GM19023 (cell line): ENCODE measurements around the gene CEP250.

Experiments used
- ATAC-seq: cut with Tn5 transposase; IDR thresholded peaks from one replicate; pipeline ENCODE4 v1.9.1; 2021; ENCODE audit warnings: mild to moderate bottlenecking, moderate library complexity; ENCODE audit not compliant: unreplicated experiment

Gene CEP250, protein sequence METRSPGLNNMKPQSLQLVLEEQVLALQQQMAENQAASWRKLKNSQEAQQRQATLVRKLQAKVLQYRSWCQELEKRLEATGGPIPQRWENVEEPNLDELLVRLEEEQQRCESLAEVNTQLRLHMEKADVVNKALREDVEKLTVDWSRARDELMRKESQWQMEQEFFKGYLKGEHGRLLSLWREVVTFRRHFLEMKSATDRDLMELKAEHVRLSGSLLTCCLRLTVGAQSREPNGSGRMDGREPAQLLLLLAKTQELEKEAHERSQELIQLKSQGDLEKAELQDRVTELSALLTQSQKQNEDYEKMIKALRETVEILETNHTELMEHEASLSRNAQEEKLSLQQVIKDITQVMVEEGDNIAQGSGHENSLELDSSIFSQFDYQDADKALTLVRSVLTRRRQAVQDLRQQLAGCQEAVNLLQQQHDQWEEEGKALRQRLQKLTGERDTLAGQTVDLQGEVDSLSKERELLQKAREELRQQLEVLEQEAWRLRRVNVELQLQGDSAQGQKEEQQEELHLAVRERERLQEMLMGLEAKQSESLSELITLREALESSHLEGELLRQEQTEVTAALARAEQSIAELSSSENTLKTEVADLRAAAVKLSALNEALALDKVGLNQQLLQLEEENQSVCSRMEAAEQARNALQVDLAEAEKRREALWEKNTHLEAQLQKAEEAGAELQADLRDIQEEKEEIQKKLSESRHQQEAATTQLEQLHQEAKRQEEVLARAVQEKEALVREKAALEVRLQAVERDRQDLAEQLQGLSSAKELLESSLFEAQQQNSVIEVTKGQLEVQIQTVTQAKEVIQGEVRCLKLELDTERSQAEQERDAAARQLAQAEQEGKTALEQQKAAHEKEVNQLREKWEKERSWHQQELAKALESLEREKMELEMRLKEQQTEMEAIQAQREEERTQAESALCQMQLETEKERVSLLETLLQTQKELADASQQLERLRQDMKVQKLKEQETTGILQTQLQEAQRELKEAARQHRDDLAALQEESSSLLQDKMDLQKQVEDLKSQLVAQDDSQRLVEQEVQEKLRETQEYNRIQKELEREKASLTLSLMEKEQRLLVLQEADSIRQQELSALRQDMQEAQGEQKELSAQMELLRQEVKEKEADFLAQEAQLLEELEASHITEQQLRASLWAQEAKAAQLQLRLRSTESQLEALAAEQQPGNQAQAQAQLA (N-terminal part only)

DNA sequence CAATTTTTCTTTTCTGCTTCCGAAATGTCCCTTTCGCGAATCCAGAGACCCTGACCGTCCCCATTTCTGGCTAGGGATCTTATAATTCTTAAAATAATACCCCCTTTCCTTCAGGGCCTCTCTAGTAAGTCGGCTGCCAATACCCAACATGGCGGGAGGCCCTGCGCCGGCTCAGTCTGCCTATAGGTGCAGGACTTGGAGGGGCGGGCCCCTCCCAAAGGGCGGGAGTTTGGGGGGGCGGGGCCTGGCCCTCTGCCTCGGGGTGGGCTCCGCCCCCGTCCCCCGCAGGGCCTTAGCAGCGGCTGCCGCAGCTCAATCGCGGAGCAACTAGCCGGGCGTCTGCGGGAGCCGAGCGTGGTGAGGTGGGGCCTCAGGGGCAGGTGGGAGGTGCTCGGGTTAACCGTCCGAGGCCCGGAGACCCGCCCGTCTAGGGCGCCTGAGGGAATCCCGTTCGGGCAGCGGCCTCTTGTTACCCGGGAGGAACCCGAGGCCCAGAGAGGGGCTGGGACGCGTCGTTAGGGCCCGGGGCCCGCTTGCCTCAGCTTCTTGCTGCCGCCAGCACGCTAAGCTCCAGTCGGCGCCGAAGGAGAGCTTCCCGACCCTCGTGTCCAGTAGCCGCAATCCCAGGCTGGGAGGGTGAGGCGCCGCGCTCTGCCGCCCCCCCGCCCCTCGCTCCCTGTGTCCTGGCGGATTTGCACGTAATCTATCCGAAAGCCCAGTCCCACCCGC is at the start of gene CEP250:
Gene CEP250, plus strand, starts transcription at position 718 of the 729 bp plus-strand sequence. CDS start 6,770 bp downstream, outside the sequence.
- peak; percentile 91 for ATAC-seq

DNA sequence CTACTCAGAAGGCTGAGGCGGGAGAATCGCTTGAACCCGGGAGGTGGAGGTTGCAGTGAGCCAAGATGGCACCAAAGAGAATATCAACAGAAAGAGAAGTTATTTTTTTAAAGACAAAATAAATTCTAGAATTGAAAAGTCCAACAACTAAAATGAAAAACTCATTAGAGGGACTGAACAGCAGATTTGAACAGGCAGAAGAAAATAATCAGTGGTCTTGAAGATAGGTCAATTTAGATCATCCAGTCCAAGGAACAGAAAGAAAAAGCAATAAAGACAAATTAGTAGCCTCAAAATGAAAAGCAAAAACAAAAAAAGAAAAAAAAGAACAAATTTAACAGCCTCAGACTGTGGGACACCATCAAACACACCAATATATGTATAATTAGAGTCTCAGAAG is 49.6 kb upstream of the CEP250 start:
- ATAC-seq = no peak

DNA sequence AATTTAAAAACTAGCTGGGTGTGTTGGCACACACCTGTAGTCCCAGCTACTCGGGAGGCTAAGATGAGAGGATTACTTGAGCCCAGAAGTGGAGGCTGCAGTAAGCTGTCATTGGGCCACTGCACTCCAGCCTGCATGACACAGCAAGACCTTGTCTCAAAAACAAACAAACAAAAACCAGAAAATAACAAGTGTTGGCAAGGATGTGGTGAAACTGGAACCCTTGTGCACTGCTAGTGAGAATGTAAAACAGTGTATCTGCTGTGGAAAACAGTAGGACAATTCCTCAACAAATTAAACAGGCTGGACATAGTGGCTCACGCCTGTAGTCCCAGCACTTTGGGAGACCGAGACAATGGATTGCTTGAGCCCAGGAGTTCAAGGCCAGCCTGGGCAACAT is 47.1 kb upstream of the CEP250 start:
- ATAC-seq = no peak

DNA sequence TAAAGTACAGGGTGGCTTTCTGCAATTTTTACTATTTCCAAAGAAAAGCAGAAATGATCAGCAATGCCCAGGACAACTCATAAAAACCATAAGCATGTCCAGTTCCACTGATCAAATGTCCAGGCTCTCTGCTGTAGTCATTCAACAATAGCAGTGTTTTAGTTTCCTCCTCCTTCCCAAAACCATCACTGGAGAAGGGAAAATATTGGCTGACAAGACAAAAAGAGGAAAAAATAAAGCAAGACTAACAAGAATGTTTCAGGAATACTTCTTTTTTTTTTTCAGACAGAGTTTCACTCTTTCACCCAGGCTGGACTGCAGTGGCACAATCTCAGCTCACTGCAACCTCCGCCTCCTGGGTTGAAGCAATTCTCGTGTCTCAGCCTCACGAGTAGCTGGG is 45.9 kb upstream of the CEP250 start:
- no peak for ATAC-seq

DNA sequence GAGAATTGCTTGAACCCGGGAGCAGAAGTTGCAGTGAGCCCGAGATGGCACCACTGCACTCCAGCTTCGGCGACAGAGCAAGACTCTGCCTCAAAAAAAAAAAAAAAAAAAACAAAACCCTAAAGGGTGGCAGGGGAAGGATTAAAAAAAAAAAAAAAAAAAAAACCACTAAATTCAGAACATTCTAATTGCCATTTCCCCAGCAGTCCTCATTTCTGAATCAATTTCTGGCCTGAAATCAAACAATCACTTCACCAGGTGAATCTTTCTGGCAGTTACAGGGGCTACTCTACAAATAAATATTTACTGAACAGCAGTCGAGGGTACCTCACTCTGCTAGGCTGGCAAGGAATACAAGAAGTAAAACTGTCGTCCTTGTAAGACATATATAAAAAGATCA is 44.8 kb upstream of the CEP250 start:
- ATAC-seq = no peak

DNA sequence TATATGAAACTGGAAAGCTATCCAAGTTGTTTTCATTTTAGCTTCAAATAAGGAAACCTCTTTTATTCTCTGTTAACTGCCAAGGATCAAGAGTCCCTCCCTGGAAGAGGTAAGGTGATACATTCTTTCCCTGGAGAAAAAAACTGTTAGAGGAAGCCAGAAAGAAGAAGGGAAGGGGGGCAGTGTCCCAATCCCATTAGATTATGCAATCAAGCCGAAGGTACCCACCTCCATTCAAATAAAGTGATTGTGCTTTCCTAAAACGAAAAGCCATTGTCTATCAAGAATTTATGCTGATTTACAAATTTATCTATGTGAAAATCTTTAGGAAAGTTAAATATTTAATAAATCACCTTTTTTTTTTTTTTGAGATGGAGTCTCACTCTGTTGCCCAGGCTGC is 34.1 kb upstream of the CEP250 start:
- ATAC-seq = no peak

DNA sequence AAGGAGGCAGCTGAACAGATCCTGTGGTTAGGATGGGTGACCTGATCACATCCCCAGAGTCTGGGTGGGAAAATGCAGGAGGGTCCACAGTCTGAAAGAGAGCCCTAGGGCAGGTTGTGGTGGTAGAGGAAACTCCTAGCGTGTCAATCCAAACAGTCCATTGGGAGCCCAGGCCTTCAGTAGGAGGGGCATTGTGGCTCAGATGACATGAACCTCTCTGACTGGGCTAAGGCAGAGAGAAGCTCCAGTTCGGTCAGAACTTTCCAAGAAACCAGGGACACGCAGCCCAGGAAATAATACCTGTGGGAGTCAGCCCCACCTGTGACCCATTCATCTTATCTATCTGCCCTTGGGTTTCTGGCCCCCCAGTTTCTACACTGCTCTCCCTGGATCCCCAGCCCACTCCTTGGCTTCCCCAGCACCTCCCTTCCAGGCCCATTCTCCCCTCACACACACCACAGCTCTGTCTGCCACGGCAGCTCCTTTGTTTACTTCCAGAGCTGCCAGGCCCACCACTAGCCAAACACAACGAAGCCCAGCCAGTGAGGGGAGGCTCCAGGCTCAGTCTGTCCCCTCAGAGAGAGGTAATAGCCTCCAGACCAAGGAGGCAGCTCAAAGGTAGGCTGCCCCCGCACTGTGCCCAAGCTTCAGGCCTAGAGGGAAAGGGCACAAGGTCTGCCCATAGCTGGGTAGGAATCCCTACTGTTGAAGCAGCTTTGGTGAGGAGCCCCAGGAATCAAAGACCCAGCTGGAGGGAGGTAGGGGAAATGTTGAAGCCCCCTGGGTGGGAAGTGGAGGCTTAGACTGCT is 23.6 kb upstream of the CEP250 start:
- no peak for ATAC-seq

DNA sequence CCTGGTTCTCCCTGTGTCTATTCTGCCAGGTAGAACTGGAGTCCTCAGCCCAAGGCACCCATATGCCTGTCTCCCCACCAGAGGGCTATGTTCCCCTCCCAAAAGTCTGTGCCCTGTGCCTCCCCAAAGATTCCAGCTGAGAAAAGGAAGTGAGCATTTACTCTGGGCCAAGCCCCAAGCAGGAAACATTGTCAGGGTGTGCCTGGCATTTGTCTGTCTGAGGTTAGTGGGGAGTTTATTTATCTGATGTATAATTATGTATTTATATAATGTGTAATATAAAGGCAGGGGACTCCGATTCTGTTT is 23.0 kb upstream of the CEP250 start:
- ATAC-seq = no peak

DNA sequence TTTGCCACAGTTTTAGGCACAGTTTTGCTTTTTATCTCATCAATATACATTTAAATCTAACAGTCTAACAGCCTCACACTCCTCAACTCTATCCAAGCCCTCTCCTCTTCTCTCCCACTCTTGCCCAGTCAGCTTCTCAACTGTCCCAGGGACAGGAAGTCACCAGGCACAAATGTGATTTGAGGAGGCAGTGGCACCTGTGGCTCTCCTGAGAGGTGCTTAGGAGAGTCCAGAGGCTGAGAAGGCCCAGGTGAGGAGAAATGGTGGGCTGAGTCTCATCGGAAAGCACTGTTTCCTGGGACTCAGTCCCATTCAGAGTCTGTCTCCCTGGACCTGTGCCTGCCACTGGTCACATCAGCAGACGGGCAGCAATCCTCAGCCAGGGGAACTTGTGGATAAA is 22.1 kb upstream of the CEP250 start:
- ATAC-seq = no peak

DNA sequence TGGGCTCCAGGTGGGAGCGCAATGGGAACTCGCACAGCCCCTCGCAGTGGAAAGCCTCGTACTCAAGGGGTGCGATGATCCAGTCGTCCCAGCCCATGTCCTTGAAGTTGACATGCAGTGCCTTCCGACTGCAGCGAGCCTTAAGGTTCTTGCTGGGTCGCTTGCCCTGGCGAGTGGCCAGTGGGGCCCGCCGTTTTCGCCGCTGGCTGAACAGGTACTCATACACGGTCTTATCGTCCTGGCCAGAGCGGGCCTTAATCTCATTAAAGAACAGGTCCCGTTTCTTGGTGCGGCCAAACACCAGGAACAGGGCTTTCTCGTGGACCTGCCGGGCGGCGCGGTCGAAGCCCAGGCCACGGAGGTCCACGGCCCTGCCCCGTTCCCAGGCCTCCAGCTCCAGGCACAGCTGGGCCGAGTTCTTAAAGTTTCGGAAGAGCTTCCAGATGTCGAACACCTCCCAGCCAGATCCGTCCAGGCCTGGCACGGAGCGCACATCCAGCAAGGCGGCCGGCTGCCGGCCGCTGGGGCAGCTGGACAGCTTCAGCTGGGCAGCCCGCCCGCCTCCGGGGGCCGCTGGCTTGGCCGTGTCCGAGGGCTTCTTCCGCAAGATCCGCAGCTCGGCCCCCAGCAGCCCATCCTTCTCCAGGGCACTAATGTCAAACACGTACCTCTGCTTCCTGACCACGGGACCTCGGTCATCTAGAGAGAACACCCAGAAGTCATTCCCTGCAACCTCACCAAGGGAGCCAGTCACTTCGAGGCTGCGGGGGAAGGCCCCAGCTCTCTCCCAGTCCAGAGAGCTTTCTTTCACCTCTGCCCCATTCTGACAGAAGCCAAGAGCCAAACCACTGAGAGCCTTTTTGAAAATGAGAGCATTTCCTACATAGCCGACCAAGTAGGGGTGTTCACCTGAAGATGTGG is 21.1 kb upstream of the CEP250 start:
- no peak for ATAC-seq

DNA sequence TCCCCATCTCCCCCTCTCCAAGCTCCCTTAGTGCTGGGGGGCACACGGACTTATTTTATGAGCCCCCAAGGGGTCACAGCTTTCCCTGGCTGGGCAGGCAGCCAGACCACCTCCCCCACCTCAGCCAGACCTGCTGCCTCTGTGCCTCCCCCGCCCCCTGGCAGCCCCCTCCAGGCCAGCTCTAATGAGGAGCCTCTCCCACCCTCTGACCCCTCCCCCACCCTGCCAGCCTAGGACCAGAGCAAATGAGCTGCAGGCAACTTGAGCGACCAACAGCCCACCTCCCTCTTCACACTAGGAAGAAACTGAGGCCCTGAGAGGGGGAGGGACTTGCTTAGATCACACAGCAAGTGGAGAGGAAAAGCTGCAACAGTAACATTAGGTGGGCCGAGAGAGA is 19.2 kb upstream of the CEP250 start:
- no peak for ATAC-seq

DNA sequence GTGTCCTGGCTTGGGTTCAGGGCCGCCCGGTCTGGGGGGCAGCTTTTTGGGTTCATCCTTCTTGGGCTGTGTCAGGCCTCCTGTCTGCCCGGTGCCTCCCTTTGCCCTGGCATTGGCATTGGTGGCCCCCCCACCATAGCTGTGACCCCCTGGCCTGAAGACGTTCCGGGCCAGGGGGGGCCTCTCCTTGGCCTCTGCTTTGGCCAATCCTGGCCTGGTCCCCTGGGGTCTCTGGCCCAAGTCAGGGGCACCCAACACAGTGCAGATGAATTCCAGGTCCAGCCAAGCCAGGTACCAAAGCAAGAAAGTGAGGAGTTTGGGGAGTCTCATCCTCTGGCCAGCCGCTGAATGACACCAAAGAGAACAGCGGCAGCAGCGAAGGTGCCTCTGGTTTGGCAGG is 17.8 kb upstream of the CEP250 start:
- no peak for ATAC-seq

DNA sequence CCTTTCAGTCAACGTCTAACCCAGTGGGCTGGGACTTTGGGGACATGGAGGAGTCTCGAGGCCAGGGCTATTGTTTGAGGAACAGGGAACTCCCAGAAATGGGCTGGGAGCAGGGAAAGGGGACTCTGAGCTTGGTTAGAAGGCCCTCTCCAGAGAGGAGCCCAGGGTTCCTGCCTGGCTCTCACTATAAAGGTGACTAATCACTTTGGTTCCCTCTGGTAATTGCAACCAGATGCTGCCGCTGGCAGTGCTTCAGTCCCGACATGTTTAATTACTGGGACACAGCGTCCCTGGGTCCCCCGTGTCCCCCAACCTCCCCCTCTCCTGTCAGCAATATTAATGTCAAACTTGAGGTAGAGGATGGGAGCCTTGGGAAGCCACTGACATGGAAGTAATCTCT is 12.4 kb upstream of the CEP250 start:
- ATAC-seq = no peak

DNA sequence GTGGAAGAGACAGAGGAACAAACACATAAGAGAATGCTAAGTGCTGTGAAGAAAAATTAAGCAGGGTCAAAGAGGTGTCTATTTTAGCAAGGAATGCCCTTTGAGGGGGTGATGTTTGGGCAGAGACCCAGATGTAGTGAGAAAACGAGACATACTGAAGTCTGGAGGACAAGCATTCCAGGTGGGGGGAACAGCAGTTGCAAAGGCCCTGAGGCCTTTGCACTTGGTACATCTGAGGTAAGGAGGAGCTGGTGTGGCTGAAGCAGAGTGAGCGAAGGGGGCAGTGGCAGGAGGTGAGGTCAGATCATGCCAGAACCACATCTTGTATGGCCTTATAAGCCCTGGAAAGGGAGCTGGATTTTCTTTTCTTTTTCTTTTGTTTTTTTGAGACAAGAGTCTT is 11.2 kb upstream of the CEP250 start:
- ATAC-seq = no peak

DNA sequence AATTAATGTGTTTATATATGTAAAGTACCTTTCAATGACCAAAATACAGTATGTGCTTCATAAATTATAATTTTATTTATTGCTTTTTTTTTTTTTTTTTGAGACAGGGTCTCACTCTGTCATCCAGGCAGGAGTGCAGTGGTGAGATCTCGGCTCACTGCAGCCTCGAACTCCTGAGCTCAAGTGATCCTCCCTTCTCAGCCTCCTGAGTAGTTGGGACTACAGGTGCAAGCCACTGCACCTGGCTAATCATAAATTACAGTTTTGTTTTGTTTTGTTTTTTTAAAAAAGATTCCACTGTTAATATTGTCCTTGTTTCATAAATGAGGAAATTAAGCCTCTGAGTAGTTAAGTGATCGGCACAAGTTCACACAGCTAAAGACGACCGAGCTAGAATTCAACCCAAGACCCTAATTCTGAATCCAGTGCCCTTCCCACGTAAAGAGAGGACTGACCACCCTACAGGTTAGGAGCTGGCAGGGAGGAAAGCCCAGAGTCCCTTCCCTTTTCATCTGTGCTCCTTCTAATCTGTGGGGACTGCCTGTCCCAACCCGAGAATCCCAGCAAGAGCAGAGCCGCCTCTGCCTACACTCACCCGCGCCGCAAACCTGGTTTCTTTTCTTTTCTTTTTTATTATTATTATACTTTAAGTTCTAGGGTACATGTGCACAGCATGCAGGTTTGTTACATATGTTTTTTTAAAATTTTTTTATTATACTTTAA is 8.9 kb upstream of the CEP250 start:
- ATAC-seq = no peak

DNA sequence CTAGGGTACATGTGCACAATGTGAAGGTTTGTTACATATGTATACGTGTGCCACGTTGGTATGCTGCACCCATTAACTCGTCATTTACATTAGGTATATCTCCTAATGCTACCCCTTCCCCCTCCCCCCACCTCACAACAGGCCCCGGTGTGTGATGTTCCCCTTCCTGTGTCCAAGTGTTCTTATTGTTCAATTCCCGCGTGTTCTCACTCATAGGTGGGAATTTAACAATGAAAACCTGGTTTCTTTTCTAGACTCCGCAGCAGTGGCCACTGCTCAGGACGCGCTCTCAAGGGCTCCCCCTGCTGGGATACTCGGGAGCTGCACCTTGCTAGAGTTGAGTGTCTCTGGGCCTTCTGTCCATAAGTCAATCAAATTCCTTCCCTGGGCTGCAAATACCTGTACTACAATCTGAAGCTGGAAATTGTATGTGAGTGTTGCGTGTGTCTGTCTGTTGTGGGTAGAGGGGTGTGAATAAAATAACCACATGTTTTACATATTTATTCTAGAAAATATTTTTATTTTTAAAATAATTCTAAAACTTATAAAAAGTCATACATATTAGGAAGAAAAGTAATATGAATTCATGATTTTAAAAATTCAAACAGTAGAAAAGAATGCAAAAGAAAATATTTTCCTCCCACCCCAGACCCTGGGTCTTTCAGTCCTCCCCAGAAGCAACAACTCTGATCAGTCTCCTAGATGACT is 8.2 kb upstream of the CEP250 start:
- no peak for ATAC-seq

DNA sequence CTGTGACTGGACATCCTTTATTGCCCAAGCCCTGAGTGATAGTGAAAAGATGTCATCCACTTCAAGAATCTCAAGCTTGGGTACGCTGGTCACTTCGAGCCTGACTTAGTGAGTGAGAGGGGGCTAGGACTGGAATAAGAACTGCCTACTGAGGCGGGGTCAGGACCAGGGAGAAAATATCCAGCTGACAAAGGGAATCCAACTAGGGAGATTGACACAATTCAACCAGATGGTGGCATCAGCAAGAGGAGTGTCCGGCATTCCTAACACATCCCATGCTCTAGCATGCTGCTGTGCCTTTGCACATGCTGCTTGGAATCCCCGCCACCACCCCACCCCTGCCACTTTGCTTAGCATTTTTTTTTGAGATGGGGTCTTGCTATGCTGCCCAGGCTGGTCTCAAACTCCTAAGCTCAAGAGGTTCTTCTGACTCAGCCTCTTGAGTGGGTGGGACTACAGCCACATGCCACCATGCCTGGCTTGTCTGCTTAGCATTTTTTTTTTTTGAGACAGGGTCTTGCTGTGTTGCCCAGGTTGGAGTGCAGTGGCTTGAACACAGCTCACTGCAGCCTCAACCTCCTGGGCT is 6.5 kb upstream of the CEP250 start:
- ATAC-seq = no peak
